Sigmoid colon (tissue), 7 donors: ENCODE data around the gene PPM1B. TPM values are rescaled to one million over a fixed set of nuclear protein-coding genes. Genes with fewer than 3 reads are reported as not detected.

Experiments used
- DNase-seq: peaks from one replicate; pipeline ENCODE4 v3.0.0-alpha.2; 2019
- H3K27ac ChIP-seq, 4 donors: fragments of 200-600 bp; sonication (generic); one replicate each; pipeline ENCODE4 v1.5.1; 2016 to 2019; ENCODE audit warnings: mild to moderate bottlenecking in 1 of 4
- H3K27me3 ChIP-seq, 3 donors: fragments of 200-600 bp; sonication (generic); one replicate each; pipeline ENCODE4 v1.5.1; 2019; ENCODE audit warnings: mild to moderate bottlenecking in 1 of 3
- H3K36me3 ChIP-seq, 4 donors: fragments of 200-600 bp; sonication (generic); one replicate each; pipeline ENCODE4 v1.5.1; 2016 to 2019
- H3K4me1 ChIP-seq, 4 donors: fragments of 200-600 bp; sonication (generic); one replicate each; pipeline ENCODE4 v1.5.1; 2017 to 2019
- H3K4me3 ChIP-seq, 4 donors: fragments of 200-600 bp; sonication (generic); one replicate each; pipeline ENCODE4 v1.5.1; 2017 to 2019; ENCODE audit warnings: mild to moderate bottlenecking in 2 of 4, moderate library complexity in 1 of 4
- H3K9me3 ChIP-seq, 4 donors: fragments of 200-600 bp in 3 of 4; sonication (generic) in 3 of 4; one replicate each; pipeline versions ENCODE4 v1.5.1 to v1.6.1; 2013 to 2019
- EP300 ChIP-seq, 4 donors: sonication (generic); formaldehyde crosslinking; IDR thresholded peaks; one replicate each; pipeline ENCODE4 v1.6.1; 2017; ENCODE audit warnings: antibody characterized with exemption in 4 of 4
- POLR2A ChIP-seq, 2 donors: fragments of 450-650 bp; IDR thresholded peaks; one replicate each; pipeline ENCODE4 v1.6.1; 2016; ENCODE audit warnings: antibody characterized with exemption in 2 of 2, mild to moderate bottlenecking in 2 of 2, moderate library complexity in 2 of 2
- POLR2AphosphoS5 ChIP-seq, 4 donors: sonication (generic); formaldehyde crosslinking; IDR thresholded peaks; one replicate each; pipeline ENCODE4 v1.6.1; 2017; ENCODE audit warnings: antibody characterized with exemption in 4 of 4
- WGBS, 2 donors: extraction: QIAGEN DNeasy Blood & Tissue Kit; methylation state at CpG; one replicate each; pipeline ENCODE4 v1.1.7; 2013; 5-methylcytosine and 5-hydroxymethylcytosine counted together
- intact Hi-C: fragments of 100-400 bp; cut with DNase I; formaldehyde crosslinking; loops from one replicate; pipeline ENCODE4 v1.15.1; 2023
- polyA plus RNA-seq, 3 donors: library from polyadenylated mRNA; stranded (reverse); fragments of 200-250 nt; gene quantifications; one replicate each; pipeline ENCODE4 v1.2.3, GENCODE V29; 2013
- total RNA-seq, 4 donors: library from RNA; depleted of rRNA; stranded (reverse); fragments of >200 nt; gene quantifications; one replicate each; pipeline ENCODE4 v1.1.0, GENCODE V29; 2016
- TF ChIP-seq, protein P1 (sequence below), 4 experiments: fragments of 450-650 bp in 3 of 4; fragments of 200-600 bp in 1 of 4; IDR thresholded peaks; one replicate each; pipeline ENCODE4 v1.5.1; 2016 to 2019; ENCODE audit warnings: antibody characterized with exemption in 4 of 4, mild to moderate bottlenecking in 3 of 4, moderate library complexity in 2 of 4
- donor health status: healthy with polysubstance abuse.
- donor health status: Bipolar disorder and iron deficiency.
- donor health status: healthy.

The PPM1B gene
- total and polyA plus RNA-seq, 7 donors, result 29.4 to 47.8 (median 41.3) TPM

GRCh38 chr2:44135296-44135695, 33.4 kb upstream of the PPM1B start:
- H3K27me3 ChIP-seq, result no peaks in the 10 kb centered on the region
- H3K36me3 ChIP-seq, result no peaks in the 10 kb centered on the region
- TF ChIP-seq POLR2AphosphoS5 (IDR thresholded peaks at IDR 0.05), result no peak
- TF ChIP-seq EP300 (IDR thresholded peaks at IDR 0.05), result no peak
- peaks cover 0 to 14% (median 8%) of the 10 kb centered on the region in 4 donors for H3K4me1 ChIP-seq
- no peak overlapping the region for H3K4me3 ChIP-seq
- no peaks in the 10 kb centered on the region for H3K9me3 ChIP-seq
- intact Hi-C loops, result no loop called here
- DNase-seq, result no peak
- H3K27ac ChIP-seq, result no peak overlapping the region

DNA sequence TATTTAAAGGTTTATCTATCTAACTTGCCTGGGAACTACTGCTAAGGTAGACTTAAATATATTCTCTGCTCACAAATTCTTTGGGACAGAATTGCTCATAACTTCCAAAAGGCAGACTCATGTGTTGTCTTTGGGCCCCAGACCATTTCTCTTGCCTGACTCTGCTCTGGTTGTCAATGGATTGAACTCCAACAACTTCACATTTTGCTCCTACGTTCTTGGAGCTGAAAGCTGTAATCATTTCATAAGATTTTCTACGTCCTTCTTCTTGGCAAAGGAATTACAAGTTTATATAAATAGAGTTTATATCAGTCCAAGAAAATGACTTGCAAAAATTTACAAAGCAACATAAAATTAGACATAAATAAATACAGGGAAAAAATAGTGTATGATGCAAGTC, 32.9 kb upstream of the PPM1B start:
- Histone ChIP-seq H3K36me3 (no peaks in the 10 kb centered on the region), H3K4me3 (no peak overlapping the region), H3K9me3 (no peaks in the 10 kb centered on the region), H3K27me3 (no peaks in the 10 kb centered on the region), H3K27ac (no peak overlapping the region), H3K4me1 (peaks cover 0 to 14% (median 6%) of the 10 kb centered on the region in 4 donors)
- 67 to 77% methylated on average over 2 of the region's 2 CpGs for WGBS, 2 donors
- TF ChIP-seq POLR2A (IDR thresholded peaks at IDR 0.05), result no peak
- no peak for TF ChIP-seq POLR2AphosphoS5 (IDR thresholded peaks at IDR 0.05)
- no peak for TF ChIP-seq EP300 (IDR thresholded peaks at IDR 0.05)
- TF ChIP-seq, protein P1, sequence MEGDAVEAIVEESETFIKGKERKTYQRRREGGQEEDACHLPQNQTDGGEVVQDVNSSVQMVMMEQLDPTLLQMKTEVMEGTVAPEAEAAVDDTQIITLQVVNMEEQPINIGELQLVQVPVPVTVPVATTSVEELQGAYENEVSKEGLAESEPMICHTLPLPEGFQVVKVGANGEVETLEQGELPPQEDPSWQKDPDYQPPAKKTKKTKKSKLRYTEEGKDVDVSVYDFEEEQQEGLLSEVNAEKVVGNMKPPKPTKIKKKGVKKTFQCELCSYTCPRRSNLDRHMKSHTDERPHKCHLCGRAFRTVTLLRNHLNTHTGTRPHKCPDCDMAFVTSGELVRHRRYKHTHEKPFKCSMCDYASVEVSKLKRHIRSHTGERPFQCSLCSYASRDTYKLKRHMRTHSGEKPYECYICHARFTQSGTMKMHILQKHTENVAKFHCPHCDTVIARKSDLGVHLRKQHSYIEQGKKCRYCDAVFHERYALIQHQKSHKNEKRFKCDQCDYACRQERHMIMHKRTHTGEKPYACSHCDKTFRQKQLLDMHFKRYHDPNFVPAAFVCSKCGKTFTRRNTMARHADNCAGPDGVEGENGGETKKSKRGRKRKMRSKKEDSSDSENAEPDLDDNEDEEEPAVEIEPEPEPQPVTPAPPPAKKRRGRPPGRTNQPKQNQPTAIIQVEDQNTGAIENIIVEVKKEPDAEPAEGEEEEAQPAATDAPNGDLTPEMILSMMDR (IDR thresholded peaks at IDR 0.05), result no peak
- intact Hi-C loops, result no loop called here
- no peak for DNase-seq

DNA sequence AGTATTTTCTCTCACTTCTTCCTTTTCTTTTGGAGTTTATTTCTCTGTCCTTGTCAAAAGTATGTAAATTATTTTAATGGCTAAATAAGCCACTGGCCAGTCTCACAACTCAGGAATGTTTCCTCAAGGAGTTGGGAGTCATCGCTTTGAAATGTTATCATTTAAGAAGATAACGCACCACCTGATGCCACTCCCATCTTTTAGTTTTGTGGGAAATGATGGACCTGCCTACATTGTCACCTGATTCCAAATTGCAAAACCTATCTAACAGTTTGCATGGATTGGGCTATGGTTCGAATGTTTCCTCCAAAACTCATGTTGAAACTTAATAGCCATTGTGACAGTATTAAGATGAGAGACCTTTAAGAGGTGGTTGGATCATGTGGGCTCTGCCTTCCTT, 32.4 kb upstream of the PPM1B start:
- Histone ChIP-seq H3K27me3 (no peaks in the 10 kb centered on the region), H3K4me3 (no peak overlapping the region), H3K9me3 (no peaks in the 10 kb centered on the region), H3K36me3 (no peaks in the 10 kb centered on the region), H3K4me1 (peaks cover 0 to 14% (median 6%) of the 10 kb centered on the region in 4 donors), H3K27ac (no peak overlapping the region)
- WGBS, 2 donors, result 80% methylated on average over 3 of the region's 3 CpGs
- TF ChIP-seq, protein P1 (IDR thresholded peaks at IDR 0.05), result no peak
- no peak for TF ChIP-seq EP300 (IDR thresholded peaks at IDR 0.05)
- TF ChIP-seq POLR2AphosphoS5 (IDR thresholded peaks at IDR 0.05), result no peak
- TF ChIP-seq POLR2A (IDR thresholded peaks at IDR 0.05), result no peak
- DNase-seq, result no peak
- intact Hi-C loops, result no loop called here

- peaks cover 0 to 14% (median 6%) of the 10 kb centered on the region in 4 donors for H3K4me1 ChIP-seq
- intact Hi-C loops, result no loop called here
- DNase-seq, result no peak
- no peak for TF ChIP-seq POLR2A (IDR thresholded peaks at IDR 0.05)
- H3K27ac ChIP-seq, result no peak overlapping the region
- no peaks in the 10 kb centered on the region for H3K36me3 ChIP-seq
- H3K4me3 ChIP-seq, result no peak overlapping the region
- H3K27me3 ChIP-seq, result no peaks in the 10 kb centered on the region
- H3K9me3 ChIP-seq, result no peaks in the 10 kb centered on the region
- 92 to 96% methylated on average over 4 of the region's 4 CpGs for WGBS, 2 donors
Measured at GRCh38 chr2:44137048-44137447, 31.6 kb upstream of the PPM1B start.

DNA sequence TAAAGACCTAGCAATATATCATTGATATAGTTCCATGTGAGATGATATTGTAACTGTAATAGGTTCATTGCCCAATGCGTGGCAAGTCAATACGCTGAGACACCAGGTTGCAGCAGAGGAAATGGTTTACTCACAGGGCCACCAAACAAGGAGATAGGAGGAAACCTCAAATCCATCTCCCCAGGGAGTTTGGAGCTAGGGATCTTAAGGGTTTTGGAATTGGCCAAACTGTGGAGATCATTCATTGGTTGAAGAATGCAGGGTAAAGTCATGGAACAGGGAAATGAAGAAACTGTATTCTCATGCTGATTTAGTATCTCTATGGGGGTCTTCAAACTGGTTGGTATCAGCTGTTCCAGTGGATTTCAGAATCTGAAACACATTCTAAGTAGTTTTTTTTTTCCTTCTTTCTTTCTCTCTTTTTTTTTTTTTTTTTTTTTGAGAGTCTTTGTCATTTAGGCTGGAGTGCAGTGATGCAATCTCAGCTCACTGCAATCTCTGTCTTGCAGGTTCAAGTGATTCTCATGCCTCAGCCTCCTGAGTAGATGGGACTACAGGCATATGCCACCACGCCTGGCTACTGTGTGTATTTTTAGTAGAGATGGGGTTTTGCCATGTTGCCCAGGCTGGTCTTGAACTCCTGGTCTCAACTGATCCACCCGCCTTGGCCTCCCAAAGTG, 30.7 kb upstream of the PPM1B start:
- H3K27me3 ChIP-seq, result no peaks in the 10 kb centered on the region
- no peak overlapping the region for H3K4me3 ChIP-seq
- H3K4me1 ChIP-seq, result peaks cover 0 to 14% (median 6%) of the 10 kb centered on the region in 4 donors
- intact Hi-C loops, result no loop called here
- no peak for DNase-seq
- no peaks in the 10 kb centered on the region for H3K36me3 ChIP-seq
- TF ChIP-seq, protein P1 (IDR thresholded peaks at IDR 0.05), result no peak
- no peak for TF ChIP-seq POLR2AphosphoS5 (IDR thresholded peaks at IDR 0.05)
- TF ChIP-seq EP300 (IDR thresholded peaks at IDR 0.05), result no peak
- no peak for TF ChIP-seq POLR2A (IDR thresholded peaks at IDR 0.05)
- no peak overlapping the region for H3K27ac ChIP-seq
- H3K9me3 ChIP-seq, result no peaks in the 10 kb centered on the region
- 88 to 91% methylated on average over 4 of the region's 4 CpGs for WGBS, 2 donors

DNA sequence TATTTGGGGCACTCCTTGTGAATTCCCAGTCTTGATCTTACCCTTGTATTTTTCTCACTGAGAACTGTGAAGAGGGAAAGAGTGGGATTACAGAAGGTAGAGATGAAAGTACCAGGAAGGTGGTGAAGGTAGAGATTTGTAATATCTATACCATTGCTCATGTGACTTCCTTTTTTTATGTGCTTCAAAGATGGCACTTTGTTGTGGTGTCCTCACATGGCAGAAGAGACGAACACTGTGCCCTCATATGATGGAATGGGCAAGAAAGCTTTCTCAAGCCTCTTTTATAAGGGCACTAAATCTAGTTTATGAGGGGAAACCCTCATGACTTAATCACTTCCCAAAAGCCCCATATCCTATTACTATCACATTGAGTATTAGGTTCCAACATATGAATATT, 28.9 kb upstream of the PPM1B start:
- intact Hi-C loops, result no loop called here
- H3K27ac ChIP-seq, result no peak overlapping the region
- TF ChIP-seq POLR2A (IDR thresholded peaks at IDR 0.05) (no peak), EP300 (IDR thresholded peaks at IDR 0.05) (no peak), POLR2AphosphoS5 (IDR thresholded peaks at IDR 0.05) (no peak)
- TF ChIP-seq, protein P1 (IDR thresholded peaks at IDR 0.05), result no peak
- 45 to 85% methylated on average over 1 of the region's 1 CpG for WGBS, 2 donors
- H3K9me3 ChIP-seq, result no peaks in the 10 kb centered on the region
- H3K4me1 ChIP-seq, result peaks cover 0 to 14% (median 6%) of the 10 kb centered on the region in 4 donors
- no peak for DNase-seq
- no peaks in the 10 kb centered on the region for H3K36me3 ChIP-seq
- no peaks in the 10 kb centered on the region for H3K27me3 ChIP-seq
- H3K4me3 ChIP-seq, result no peak overlapping the region
